GM18507 (cell line): ENCODE results near the gene MMD.
"Not testable (repeated sequence)": the region's sequence is repeated elsewhere in the genome, so short reads cannot be mapped to it uniquely, and the experiment has no call there.

Source experiments
- DNase-seq: peaks from one replicate; pipeline ENCODE4 v3.0.0; 2011; ENCODE audit warnings: low read depth; ENCODE audit not compliant: insufficient read length; ENCODE audit errors: extremely low spot score
- FAIRE-seq: peaks from 2 replicates; lab custom pipeline; 2011; peaks lifted over from hg19 to GRCh38; lab: Jason Lieb, UNC

The MMD gene

DNA sequence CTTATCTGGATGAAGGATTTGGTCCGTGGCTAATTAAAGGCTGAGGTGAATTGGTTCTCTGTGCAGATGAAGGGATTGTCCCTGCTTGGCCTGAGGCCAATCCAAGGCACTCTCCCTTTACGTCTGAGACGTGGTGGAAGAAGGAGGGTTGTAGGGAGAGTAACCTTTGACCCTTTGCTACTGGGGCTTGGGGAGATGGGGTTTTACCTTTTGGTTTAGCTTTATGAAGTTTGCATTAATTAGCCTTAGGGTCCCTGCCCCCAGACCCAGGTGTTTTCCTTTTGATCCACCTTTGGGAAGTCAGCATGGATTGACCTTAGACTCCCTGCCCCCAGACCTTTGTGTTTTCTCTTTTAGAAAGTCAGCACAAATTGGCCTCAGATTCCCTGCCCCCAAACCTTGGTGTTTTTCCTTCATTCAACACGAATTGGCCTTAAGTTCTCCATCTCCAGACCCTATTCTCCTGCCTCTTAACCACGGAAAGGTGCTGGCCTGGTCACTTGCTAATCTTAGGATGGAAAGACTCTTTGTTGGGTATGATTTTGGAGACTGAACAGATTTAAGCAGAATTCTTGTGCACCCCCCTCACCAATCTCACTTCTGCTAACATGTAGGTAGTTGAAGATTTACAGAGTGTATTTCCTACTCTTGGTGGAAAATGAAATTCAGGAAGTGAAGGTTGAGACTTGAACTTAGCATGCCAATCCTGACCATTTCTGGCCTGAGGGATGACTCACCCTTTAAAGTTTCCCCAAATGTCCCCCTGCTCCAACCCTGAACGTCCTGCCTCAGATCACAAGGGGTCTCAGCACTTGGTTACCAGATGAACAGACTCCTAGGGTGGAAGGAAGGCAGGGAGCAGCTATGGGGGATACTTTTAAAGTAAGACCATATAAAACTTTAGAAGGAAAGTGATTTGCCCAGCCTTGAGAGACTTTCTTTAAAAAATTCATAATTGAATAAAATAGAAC is 23.1 kb upstream of the MMD start:
- DNase-seq, result no peak
- FAIRE-seq, result peak; percentile 99

DNA sequence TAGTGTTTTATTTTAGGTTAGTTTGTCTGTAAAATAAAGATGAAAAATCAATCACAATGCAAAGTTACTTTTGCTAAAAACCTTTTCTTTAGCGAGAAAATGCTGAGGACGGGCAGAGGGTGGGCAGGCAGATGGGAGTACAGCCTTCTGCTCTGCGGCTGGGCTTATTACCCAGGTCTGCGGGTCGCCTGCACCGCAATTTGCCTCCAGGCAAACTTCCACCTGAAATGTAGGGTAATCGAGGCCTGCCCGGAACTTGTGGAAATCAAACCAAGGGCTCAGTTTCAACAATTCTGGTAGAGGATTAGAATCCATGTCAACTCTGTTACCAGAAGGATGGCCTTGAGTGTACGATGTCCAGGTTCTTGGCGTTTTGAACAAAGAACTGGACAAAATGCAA is 22.3 kb upstream of the MMD start:
- DNase-seq (no peak), FAIRE-seq (no peak)

DNA sequence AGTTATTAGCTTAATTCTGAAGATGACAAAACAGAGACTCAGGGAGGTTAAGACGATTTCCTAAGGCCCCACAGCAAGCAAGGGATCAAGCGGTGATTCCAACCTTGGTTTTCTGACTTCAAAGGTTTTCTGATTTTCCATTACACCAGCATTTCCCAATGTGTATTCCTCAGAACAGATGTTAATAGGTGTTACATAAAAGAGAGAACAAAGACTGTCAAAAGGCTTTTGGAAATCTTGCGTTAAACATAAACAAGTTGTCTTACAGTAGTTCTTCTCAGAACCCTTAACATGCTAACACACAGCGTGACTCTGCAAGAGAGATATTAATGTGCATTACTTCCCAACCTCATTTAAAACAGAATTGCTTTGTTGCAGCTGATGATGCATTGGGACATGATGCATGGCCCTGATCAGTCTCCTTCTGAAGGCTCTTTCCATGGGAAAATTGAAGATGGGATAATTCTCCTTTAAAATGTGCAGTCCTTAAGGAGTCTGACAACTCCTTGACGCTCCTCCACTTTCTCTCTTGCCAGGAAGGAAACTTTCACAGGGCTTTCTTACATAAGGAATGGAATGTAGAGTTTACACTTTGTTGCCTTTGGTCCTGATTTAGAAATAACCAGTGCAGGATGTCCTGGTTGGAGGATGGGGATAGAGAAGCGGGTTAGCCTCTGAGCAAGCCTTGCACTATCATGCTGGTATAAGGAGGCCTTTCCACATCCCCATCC is 21.5 kb upstream of the MMD start:
- DNase-seq (no peak), FAIRE-seq (no peak)

DNA sequence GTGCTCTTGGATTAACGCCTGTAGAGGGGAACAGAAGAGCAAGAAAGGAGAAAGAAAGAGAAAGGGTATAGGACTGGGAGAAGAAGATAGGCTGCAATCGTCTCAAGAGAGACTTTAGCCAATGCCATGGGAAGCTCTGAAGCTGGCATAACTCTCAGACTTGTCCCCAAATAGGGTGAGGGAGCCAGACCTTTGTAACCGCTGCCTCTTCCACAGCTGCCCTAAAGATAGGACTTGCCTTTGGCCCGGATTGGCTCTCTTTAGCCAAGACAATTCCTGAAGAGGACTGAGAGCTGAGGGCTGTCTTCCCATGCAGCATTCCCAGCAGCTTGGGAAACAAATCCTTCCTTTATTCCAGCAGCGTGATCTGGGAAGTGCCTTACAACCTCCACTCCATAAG is 20.8 kb upstream of the MMD start:
- DNase-seq, result no peak
- no peak for FAIRE-seq

DNA sequence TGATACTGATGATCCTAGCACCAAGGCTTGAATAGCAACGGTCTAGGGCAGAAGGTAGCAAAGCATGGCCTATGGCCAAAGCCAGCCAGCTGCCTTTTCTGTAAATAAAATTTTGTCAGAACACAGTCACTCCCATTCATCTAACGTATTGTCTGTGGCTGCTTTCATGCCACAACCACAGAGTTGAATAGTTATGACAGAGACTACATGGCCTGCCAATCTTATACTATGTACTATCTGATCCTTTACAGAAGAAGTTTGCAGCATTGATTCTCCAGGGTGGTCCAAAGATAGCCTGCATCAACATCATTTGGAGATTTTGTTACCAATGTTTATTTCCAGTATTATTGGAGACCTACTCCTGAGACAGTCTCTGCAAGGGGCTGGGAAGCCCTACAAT is 19.9 kb upstream of the MMD start:
- DNase-seq (no peak), FAIRE-seq (peak; percentile 57)

DNA sequence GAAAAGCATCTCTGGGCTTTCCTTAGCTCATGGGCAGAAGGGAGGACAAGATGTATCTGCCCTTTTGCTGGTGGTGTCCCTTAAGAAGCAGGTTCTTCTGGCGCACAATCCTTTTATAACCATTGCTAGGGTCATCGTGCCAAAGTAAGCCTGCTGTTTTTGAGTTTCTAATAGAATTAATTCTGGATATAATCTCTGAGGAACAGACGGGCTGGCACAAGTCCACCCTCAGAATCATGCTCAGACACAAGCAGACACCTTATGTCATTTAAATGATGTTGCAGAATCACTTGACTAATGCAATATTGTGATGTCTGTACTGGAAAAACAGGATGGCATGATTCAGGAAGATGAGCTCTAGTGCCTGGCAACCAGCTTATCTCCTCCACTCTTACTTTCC is 18.8 kb upstream of the MMD start:
- no peak for DNase-seq
- FAIRE-seq, result no peak

DNA sequence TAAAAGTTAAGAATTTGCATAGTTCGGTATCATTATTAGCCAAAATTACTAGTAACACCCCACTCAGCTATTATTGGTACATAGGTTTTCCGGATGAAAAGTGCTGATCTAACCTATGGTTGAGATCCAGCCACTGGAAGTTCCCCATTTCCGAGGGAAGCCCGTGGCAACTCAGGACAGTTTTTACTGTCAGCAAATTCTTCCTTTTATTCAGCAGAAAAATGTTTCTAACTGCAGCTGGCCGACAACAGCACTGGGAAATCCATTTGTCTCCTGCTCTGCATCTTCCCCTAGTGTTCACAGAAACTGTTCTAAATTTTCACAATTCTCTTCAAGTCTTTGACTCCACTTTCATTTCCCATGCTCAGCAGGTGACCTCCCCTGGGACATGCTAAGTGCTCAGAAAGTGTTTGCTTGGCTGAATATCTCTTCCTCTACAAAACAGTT is 15.5 kb upstream of the MMD start:
- FAIRE-seq (peak; percentile 91), DNase-seq (no peak)

DNA sequence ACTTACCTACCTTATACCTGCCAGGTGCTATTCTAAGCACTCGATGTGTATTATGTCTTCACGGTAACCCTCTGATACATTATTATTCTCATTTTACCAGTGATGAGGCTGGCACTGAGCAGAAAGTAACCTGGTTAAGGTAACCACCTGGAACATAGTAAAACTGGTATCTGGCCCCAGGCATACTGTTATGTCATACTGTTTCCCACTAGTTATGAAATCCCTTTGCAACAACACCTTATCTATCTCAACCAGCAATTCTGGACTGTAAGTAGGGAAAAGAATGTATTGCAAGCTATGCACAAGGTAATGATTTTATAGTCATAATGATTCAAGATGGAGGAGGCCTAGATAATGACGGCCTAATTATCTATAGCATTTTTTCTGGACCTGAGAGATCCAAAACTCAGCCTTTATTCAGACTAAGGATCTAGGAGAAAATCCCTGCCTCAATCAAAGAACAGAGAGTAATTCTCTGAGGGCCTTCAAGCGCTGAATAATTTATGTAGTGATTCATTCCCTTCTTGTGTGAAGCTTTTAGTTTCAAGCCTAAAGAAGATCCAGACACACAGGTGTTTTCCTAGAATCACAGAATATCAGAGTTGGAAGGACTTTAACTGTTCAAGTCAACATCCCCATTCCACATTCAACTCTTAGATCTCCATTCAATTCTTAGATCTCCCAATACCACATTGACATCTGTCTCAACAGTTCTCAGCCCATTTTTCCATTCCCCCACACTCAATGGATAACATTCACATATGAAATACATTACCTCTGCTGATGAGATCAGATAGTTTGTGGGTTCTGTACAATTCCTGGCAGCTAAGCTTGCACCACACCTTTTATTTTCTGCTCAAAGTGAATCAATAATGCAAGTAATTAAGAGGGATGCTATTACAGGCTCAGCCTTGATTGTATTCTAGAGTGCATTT is 14.9 kb upstream of the MMD start:
- FAIRE-seq, result no peak
- no peak for DNase-seq

DNA sequence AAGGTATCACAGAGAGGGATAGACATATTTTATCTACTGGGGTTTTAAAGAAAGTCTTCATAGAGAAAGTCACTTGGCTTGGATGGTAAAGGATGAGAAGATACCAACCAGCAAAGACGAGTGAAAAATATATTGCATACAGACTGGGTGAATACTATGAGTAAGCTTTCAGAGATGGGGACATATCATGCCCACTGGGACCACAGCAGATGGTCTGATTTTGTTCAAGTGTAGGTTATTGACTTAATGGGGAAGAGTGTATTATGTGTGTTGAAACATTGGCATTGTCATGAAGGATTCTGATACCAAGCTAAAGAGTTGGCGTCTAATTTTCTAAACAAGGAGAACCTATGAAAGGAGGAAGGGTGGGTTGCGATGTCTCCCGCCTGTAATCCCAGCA is 13.8 kb upstream of the MMD start:
- FAIRE-seq (no peak), DNase-seq (no peak)

DNA sequence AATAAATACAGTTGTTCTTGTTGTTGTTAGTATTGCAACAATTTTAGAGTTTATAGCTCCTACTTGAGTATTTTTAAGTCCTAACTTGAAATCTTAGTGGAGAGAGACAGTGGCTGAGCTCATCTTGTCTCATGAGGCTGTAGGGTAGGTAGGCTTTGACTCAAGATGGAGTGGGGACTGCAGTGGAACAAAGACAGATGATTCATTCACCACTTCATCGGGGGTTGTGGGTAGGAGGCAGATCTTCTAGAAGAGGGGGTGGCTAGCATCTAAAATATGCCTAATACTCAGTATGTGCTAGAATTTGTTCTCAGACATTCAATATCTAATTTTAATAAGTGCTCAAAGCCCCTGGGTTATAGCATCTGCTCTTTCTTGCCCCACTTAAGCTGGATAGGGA is 13.1 kb upstream of the MMD start:
- no peak for FAIRE-seq
- no peak for DNase-seq

DNA sequence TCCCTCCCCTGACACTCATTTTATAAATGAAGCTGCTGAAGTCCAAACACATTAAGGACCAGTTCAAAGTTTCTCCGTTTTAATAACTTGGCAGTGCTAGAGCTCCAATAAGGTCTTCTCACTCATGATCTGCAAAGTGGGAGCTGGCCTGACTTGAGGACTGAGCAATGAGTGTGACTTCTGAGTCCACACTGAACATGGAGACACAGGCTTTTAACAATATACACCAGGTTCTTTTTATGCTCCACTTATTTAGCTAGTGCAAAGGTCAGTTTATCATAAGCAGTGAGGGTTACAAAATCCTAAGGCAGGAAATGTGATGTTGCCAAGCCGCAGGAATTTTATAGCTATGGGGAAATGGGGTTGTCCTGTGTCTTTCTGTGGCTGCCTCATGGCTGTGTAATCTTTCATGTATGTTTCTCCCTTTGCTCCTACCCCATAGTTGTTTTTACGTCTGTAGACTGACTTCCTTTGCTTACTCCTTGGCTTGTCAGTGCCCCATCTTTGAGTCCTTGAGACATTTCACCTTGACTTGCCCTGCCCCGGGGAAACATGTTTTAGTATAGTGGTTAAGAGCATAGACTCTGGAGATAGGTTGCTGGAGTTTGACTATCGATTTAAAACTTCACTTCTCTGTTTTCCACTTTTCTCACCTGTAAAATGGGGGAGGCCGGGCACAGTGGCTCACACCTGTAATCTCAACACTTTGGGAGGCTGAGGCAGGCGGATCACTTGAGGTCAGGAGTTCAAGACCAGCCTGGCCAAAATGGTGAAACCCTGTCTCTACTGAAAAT is 12.2 kb upstream of the MMD start:
- DNase-seq, result no peak

DNA sequence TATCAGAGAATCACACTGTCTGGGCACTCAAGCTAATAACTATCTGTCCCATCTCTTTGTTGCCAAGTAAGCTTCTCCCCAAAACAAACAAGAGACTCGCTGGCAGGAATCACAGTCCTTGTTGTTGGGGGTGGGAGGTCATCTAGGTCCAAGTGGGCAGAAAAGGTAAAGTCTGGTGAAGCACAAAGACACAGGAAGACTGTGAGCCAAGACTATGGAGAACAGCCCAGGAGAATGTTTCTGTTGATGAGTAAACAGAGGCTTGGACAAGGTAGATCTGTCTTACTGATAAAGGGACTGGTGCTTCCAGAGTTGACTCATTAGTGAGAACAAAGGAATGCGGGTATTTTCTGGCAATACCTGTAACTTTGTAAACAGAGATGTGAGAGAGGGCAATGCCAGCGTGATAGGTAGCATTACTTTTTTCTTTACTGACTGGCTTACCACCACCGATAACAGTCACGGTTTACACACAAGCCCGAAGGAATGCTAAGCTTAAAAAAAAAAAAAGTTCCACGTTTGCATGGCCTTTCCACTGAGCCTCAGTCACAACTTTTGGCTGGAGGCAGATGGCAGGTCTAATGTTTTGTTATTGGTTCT is 11.5 kb upstream of the MMD start:
- DNase-seq (no peak), FAIRE-seq (no peak)

More for the DNA sequence above, 12.2 kb upstream of the MMD start:
- no peak for FAIRE-seq

DNA sequence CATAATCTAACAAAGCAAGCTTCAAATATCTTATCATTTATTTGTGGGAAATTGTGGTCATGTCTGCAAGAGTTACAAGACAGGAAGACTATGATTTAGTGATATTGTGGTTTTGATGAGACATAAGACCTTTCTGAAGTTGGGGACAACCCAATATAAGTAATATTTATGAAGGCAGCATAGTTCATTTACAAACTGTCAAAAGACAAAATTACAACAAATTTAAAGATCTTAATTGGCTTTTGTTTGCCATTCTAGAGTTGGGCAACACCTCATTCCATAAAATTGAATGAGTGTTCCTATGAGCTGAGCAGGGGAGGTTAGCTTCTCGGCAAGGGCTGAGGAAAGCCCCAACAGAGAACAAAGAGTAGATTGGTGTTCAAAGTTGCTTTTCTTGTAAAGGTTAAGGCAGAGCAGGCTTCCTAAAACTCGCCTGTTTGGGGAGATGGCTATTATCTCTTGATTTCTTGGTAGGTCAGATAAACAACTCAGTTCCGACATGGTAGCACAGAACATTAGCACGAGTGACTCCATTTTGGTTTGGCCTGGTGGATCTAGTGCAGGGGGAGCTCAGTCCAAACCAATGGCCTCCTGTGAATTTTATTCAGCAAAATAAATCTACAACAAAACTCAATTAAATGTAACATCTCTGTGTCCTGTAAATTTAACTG is 10.9 kb upstream of the MMD start:
- DNase-seq (no peak), FAIRE-seq (no peak)

DNA sequence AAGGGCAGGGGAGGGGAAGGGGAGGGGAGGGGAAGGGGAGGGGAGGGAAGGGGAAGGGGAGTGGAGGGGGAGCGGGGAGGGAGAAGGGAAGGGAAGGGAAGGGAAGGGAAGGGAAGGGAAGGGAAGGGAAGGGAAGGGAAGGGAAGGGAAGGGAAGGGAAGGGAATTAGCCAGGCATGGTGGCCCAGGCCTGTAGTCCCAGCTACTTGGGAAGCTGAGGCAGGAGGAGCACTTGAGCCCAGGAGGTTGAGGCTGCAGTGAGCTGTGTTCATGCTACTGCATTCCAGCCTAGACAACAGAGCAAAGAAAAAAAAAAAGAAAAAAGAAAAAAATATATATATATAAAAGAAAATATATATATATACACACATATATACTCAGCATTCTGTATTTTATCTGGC is 10.3 kb upstream of the MMD start:
- DNase-seq, FAIRE-seq: not testable (repeated sequence)

DNA sequence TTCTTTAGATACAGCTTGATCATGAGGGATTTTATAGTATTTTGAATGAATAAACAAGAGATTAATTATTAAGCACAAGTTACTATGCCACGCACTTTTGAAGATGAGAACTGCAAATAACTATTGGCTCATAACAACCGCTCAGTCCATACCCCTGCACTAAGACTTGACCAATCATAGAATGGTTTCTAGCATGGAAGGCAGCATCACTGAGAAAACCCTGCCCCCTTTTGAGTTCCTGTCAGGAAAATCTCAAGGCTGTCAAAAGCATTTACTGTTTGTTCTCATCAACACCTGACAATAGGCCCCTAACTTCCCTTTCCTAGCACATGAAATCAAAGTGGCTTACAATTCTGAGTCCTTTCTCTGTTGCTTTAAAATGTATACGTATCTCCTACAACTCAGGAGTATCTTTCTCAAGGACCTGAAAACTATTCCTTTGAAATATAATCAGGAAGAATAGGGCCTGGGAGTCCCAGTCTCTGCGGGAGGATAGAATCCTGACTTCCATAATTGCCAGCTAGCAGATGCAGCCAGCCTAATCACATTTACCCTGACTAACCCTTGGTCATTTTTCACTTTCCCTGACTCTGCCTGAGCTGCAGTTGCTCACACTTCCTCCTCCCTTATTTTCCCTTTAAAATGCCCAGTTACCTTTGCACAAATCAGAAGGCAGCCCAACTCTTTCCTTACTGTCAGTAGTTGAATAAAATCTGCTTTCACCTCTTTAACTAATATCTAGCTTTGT is 9.1 kb upstream of the MMD start:
- DNase-seq, result no peak
- FAIRE-seq, result no peak

DNA sequence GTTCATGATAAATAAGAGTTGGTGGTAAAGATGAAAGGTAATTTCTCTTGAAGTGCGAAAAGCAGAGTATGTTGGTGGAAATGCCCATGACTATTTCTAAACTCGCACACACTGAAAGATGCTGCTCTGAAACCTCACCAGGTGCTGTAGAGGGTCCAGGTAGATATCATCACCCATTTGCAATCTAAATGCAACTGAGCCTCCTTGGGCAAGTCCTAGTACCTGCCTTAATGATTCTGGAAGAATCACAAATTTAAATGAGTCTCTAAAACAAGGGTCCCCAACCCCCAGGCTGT is 5.9 kb upstream of the MMD start:
- no peak for DNase-seq
- no peak for FAIRE-seq

DNA sequence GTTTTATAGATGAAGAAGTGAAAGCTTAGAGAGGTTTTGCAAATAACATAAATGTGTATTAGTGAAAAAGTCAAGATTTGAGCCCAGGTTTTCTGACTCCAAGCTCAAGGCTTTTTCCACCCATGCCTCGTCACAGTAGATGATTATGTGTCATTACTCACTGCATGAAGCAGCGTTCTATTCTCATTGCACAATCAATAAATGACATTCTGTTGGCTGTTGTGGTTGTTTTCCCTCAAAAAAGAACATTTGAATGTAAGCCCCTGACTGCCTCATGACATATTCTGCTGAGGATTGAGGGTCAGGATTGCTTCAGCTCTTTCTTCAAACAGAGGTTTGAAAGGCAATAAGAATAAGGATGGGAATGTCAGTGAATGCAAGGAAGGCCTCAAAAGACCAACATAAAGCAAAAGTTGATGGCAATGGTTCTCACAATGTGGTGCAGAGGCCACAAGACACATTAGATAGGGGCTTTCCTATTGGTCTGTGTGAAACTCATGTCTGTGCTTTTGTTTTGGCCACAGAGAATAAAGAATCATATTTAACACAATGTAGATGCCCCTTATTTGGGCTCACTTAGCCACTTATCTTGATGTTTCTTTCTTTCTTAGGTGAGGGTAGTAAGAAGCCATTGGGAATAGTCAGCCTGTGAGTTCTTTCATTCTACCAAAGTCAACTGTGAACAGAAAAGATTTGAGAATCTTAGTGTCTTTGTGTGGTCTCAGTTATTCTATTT is 5.4 kb upstream of the MMD start:
- FAIRE-seq (peak; percentile 76), DNase-seq (no peak)
